Heart right ventricle (tissue), 16 donors: ENCODE data around the gene COX6A2. TPM values are rescaled to one million over a fixed set of nuclear protein-coding genes. Genes with fewer than 3 reads are reported as not detected.

Experiments used
- ATAC-seq, 8 donors: fragments of 200-7000 bp; cut with Tn5 transposase; one replicate each; pipeline ENCODE4 v1.9.1; 2020; ENCODE audit warnings: mild to moderate bottlenecking in 8 of 8, moderate library complexity in 8 of 8, moderate number of reproducible peaks in 1 of 8
- DNase-seq, 2 donors: peaks; one replicate each; pipeline ENCODE4 v3.0.0-alpha.2; 2020
- H3K27ac ChIP-seq, 10 donors: fragments of 200-600 bp; sonication (generic) in 2 of 10; one replicate each; pipeline versions ENCODE4 v1.5.0 to v1.8.0; 2020 to 2022; ENCODE audit warnings: mild to moderate bottlenecking in 3 of 10
- H3K27me3 ChIP-seq, 7 donors: fragments of 200-600 bp; one replicate each; pipeline ENCODE4 v1.8.0; 2021 to 2022; ENCODE audit warnings: mild to moderate bottlenecking in 2 of 7
- H3K36me3 ChIP-seq, 9 donors: fragments of 200-600 bp; sonication (generic) in 1 of 9; one replicate each; pipeline versions ENCODE4 v1.5.0 to v1.8.0; 2020 to 2022; ENCODE audit warnings: mild to moderate bottlenecking in 2 of 9
- H3K4me1 ChIP-seq, 9 donors: fragments of 200-600 bp; sonication (generic) in 1 of 9; one replicate each; pipeline versions ENCODE4 v1.5.0 to v1.8.0; 2020 to 2022; ENCODE audit warnings: mild to moderate bottlenecking in 4 of 9
- H3K4me3 ChIP-seq, 10 donors: fragments of 200-600 bp; sonication (generic) in 2 of 10; one replicate each; pipeline versions ENCODE4 v1.5.0 to v1.8.0; 2020 to 2022; ENCODE audit warnings: mild to moderate bottlenecking in 7 of 10, moderate library complexity in 2 of 10
- H3K9me3 ChIP-seq, 11 donors: fragments of 200-600 bp in 10 of 11; sonication (generic) in 2 of 11; one replicate each; pipeline versions ENCODE4 v1.5.0 to v1.8.0; 2013 to 2022; ENCODE audit warnings: mild to moderate bottlenecking in 2 of 11, control low read depth in 1 of 11, moderate library complexity in 1 of 11
- CTCF ChIP-seq, 9 donors: fragments of 200-600 bp; sonication (generic) in 2 of 9; IDR thresholded peaks; one replicate each; pipeline versions ENCODE4 v1.5.0 to v1.8.0; 2021 to 2022; ENCODE audit warnings: antibody characterized with exemption in 9 of 9, mild to moderate bottlenecking in 5 of 9, moderate library complexity in 1 of 9
- WGBS, 2 donors: extraction: QIAGEN DNeasy Blood & Tissue Kit; methylation state at CpG; one replicate each; pipeline ENCODE4 v1.1.7; 2013; ENCODE audit warnings: inconsistent platforms in 1 of 2; 5-methylcytosine and 5-hydroxymethylcytosine counted together
- intact Hi-C, 10 donors: fragments of 100-400 bp; cut with DNase I; formaldehyde crosslinking; loops; one replicate each; pipeline versions ENCODE4 v1.11.1 to v1.14.2; 2022
- polyA plus RNA-seq, 2 donors: library from polyadenylated mRNA; stranded (reverse); fragments of 200-250 nt; gene quantifications; one replicate each; pipeline ENCODE4 v1.2.3, GENCODE V29; 2013
- total RNA-seq, 10 donors: library from RNA; stranded (reverse); fragmentation: NEBNext Ultra II Directional in 3 of 10; extraction: Animal tissue kit (Norgen Biotek cat#: 25700) in 3 of 10; gene quantifications; one replicate each; pipeline versions ENCODE4 v1.2.1 to v1.2.4, GENCODE V29; 2021 to 2023
- donor health status: Arrhythmogenic right ventricular cardiomyopathy.
- donor health status: ischemic (EF 13 %, LVEDD 7.1; RV severe dilation, severe dysfunction).
- donor health status: healthy with polysubstance abuse.
- donor health status: DM: no; HTN: yes; CAD: no.
- donor health status: DM: no; HTN: no; CAD: no.
- donor health status: ischemic (EF 25% LVEDD 6.9; RV normal size, moderate dysfunction).
- donor health status: ischemic (EF 25% LVEDD 5.7; RV mildly dilated, moderate dysfunction).
- donor health status: healthy.
- donor health status: DM: yes; HTN: yes; CAD: no.
- donor health status: Ischemic cardiomyopathy.
- donor health status: ischemic (EF 35%, LVEDD 5.7; RV mildly dilated, moderate dysfunction).
- donor health status: nonischemic (EF 11% LVEDD 7.7; RV severe dilation, severe dysfunction).
- donor health status: DM: yes; HTN: yes; CAD: no.
- donor health status: PGD.
- donor health status: ischemic (EF 29% LVEDD 5.4; RV normal size, mild dysfunction).
- donor health status: nonischemic (EF 23%, LVEDD 6.1; RV moderate dilation, normal function).

Gene COX6A2
- total and polyA plus RNA-seq, 12 donors: 615 to 9,450 (median 1,411) TPM

GRCh38 chr16:31386157-31386984 lies 41.8 kb downstream of the COX6A2 start:
- Histone ChIP-seq H3K4me3 (no peak overlapping the region), H3K36me3 (peaks cover 0 to 1% (median 0%) of the 10 kb centered on the region in 9 donors), H3K9me3 (no peaks in the 10 kb centered on the region), H3K27me3 (peaks cover 0 to 53% (median 16%) of the 10 kb centered on the region in 7 donors), H3K4me1 (peaks cover 0 to 17% (median 0%) of the 10 kb centered on the region in 9 donors), H3K27ac (no peak overlapping the region)
- TF ChIP-seq CTCF (IDR thresholded peaks at IDR 0.05): no peak
- ATAC-seq: peak in 2 of 8 donors; percentile 32 to 51
- intact Hi-C loops: no loop called here
- 44 to 49% methylated on average over 6 of the region's 6 CpGs for WGBS, 2 donors
- DNase-seq: no peak

- H3K27ac ChIP-seq: no peak overlapping the region
- H3K36me3 ChIP-seq: peaks cover 0 to 8% (median 0%) of the 10 kb centered on the region in 9 donors
- 84% methylated on average over 4 of the region's 4 CpGs for WGBS, 2 donors
- H3K4me3 ChIP-seq: no peak overlapping the region
- intact Hi-C loops: no loop called here
- no peak for TF ChIP-seq CTCF (IDR thresholded peaks at IDR 0.05)
- ATAC-seq (no peak), DNase-seq (no peak)
- H3K9me3 ChIP-seq: no peaks in the 10 kb centered on the region
- peaks cover 0 to 53% (median 16%) of the 10 kb centered on the region in 7 donors for H3K27me3 ChIP-seq
- peaks cover 0 to 10% (median 0%) of the 10 kb centered on the region in 9 donors for H3K4me1 ChIP-seq
Observed at GRCh38 chr16:31385680-31386079, 42.5 kb downstream of the COX6A2 start.

GRCh38 chr16:31382485-31383161 lies 45.5 kb downstream of the COX6A2 start:
- Histone ChIP-seq H3K27me3 (peaks cover 0 to 39% (median 4%) of the 10 kb centered on the region in 7 donors), H3K9me3 (no peaks in the 10 kb centered on the region), H3K4me1 (peaks cover 0 to 10% (median 0%) of the 10 kb centered on the region in 9 donors), H3K27ac (no peak overlapping the region), H3K4me3 (no peak overlapping the region), H3K36me3 (peaks cover 0 to 35% (median 0%) of the 10 kb centered on the region in 9 donors)
- peak; percentile 17 to 85 (median 64) for TF ChIP-seq CTCF (IDR thresholded peaks at IDR 0.05)
- WGBS, 2 donors: 19 to 22% methylated on average over 14 of the region's 14 CpGs
- peak; percentile 62 to 67 for DNase-seq
- intact Hi-C loops: no loop called here
- peak; percentile 75 to 90 (median 88) for ATAC-seq

- intact Hi-C loops: no loop called here
- DNase-seq: no peak
- peaks cover 0 to 2% (median 0%) of the 10 kb centered on the region in 9 donors for H3K4me1 ChIP-seq
- peaks cover 0 to 50% (median 0%) of the 10 kb centered on the region in 9 donors for H3K36me3 ChIP-seq
- peaks cover 0 to 6% (median 0%) of the 10 kb centered on the region in 11 donors for H3K9me3 ChIP-seq
- no peak overlapping the region for H3K27ac ChIP-seq
- no peak for TF ChIP-seq CTCF (IDR thresholded peaks at IDR 0.05)
- no peak overlapping the region for H3K4me3 ChIP-seq
- ATAC-seq: peak in 1 of 8 donors; percentile 20
- WGBS, 2 donors: 71 to 75% methylated on average over 12 of the region's 12 CpGs
- H3K27me3 ChIP-seq: peaks cover 0 to 35% (median 4%) of the 10 kb centered on the region in 7 donors
Observed at GRCh38 chr16:31380201-31380600, 48.0 kb downstream of the COX6A2 start.
